CD8-positive, alpha-beta memory T cell (primary cell): ENCODE data around the gene CCDC92B. TPM values are rescaled to one million over a fixed set of nuclear protein-coding genes. Genes with fewer than 3 reads are reported as not detected.
"Not testable (repeated sequence)": the region's sequence is repeated elsewhere in the genome, so short reads cannot be mapped to it uniquely, and the experiment has no call there.

ENCODE experiments used
- CTCF ChIA-PET: fragments of 350-600 bp; sonication (Branson Sonifier 250); formaldehyde crosslinking; loops from one replicate; lab custom pipeline; 2021; ENCODE audit warnings: antibody characterized with exemption; lab: Charles Lee
- POLR2A ChIA-PET: fragments of 350-600 bp; sonication (Branson Sonifier 250); formaldehyde crosslinking; loops from one replicate; lab custom pipeline; 2021; ENCODE audit warnings: antibody characterized with exemption; lab: Charles Lee
- DNase-seq, 5 donors: peaks; one replicate each; pipeline versions ENCODE4 v3.0.0 to v3.0.0-alpha.2; 2020 to 2022; ENCODE audit warnings: mixed read lengths in 1 of 5
- H3K27ac ChIP-seq: one replicate; pipeline ENCODE4 v1.7.0; 2013; ENCODE audit warnings: low read depth, mild to moderate bottlenecking, low read length, moderate library complexity
- H3K27me3 ChIP-seq: 2 replicates; pipeline ENCODE4 v1.7.0; 2013; ENCODE audit warnings: low read length, mild to moderate bottlenecking; ENCODE audit not compliant: insufficient read depth, poor library complexity, severe bottlenecking
- H3K36me3 ChIP-seq: 2 replicates; pipeline ENCODE4 v1.7.0; 2013; ENCODE audit warnings: mild to moderate bottlenecking, low read length, moderate library complexity; ENCODE audit not compliant: insufficient read depth
- H3K4me1 ChIP-seq: 2 replicates; pipeline ENCODE4 v1.7.0; 2013; ENCODE audit warnings: mild to moderate bottlenecking, low read length, moderate library complexity; ENCODE audit not compliant: insufficient read depth
- H3K4me3 ChIP-seq: 2 replicates; pipeline ENCODE4 v1.7.0; 2013; ENCODE audit warnings: mild to moderate bottlenecking, low read length
- H3K9me3 ChIP-seq: 2 replicates; pipeline ENCODE4 v1.7.0; 2013; ENCODE audit warnings: mild to moderate bottlenecking, low read length
- H3K27ac Mint-ChIP-seq, 8 donors: one replicate each; pipeline ENCODE4 v1.8.0; 2020 to 2021; ENCODE audit warnings: mixed read lengths in 8 of 8, mild to moderate bottlenecking in 6 of 8, inconsistent platforms in 3 of 8, moderate library complexity in 3 of 8
- H3K27me3 Mint-ChIP-seq, 2 donors: one replicate each; pipeline ENCODE4 v1.8.0; 2020 to 2021; ENCODE audit warnings: mixed read lengths in 2 of 2, mild to moderate bottlenecking in 1 of 2, moderate library complexity in 1 of 2
- H3K36me3 Mint-ChIP-seq, 3 donors: one replicate each; pipeline ENCODE4 v1.8.0; 2020 to 2021; ENCODE audit warnings: mixed read lengths in 3 of 3, inconsistent platforms in 1 of 3, mild to moderate bottlenecking in 1 of 3
- H3K4me1 Mint-ChIP-seq, 3 donors: one replicate each; pipeline ENCODE4 v1.8.0; 2020 to 2021; ENCODE audit warnings: mixed read lengths in 3 of 3, inconsistent platforms in 1 of 3, mild to moderate bottlenecking in 1 of 3
- H3K4me3 Mint-ChIP-seq, 7 donors: one replicate each; pipeline ENCODE4 v1.8.0; 2020 to 2021; ENCODE audit warnings: mixed read lengths in 7 of 7, mild to moderate bottlenecking in 6 of 7, moderate library complexity in 4 of 7, inconsistent platforms in 2 of 7
- H3K9me3 Mint-ChIP-seq, 5 donors: one replicate each; pipeline ENCODE4 v1.8.0; 2020 to 2022; ENCODE audit warnings: mixed read lengths in 5 of 5, mild to moderate bottlenecking in 3 of 5, moderate library complexity in 2 of 5, inconsistent platforms in 1 of 5
- polyA plus RNA-seq: library from polyadenylated mRNA; unstranded; fragments of 300-500 nt; fragmentation: Illumina TruSeq; gene quantifications from one replicate; pipeline ENCODE4 v1.2.3, GENCODE V29; 2021
- total RNA-seq, 2 experiments: library from RNA; stranded (reverse); gene quantifications; one replicate each; pipeline ENCODE4 v1.2.3, GENCODE V29; 2021

Gene CCDC92B
- total and polyA plus RNA-seq, 3 experiments from 2014 or later = 0.07 TPM; not detected in 2

DNA sequence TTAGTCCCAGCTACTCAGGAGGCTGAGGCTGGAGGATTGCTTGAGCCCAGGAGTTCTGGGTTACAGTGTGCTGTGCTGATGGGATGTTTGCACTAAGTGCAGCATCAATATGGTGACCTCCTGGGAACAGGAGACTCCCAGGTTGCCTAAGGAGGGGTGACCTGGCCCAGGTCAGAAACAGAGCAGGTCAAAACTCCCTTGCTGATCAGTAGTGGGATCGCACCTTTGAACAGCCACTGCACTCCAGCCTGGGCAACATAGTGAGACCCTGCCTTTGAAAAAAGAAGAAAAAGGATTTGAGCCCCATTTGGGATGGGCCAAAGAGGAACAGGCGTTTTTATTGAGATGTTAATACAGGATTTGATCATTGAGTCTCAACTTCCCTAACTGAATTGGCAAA lies 68.5 kb downstream of the CCDC92B start:
- no peaks in the 10 kb centered on the region for H3K9me3 Mint-ChIP-seq
- peaks cover 0 to 73% (median 25%) of the 10 kb centered on the region in 3 donors for H3K36me3 Mint-ChIP-seq
- H3K4me1 Mint-ChIP-seq = peaks cover 0 to 3% (median 0%) of the 10 kb centered on the region in 3 donors
- no peaks in the 10 kb centered on the region for H3K9me3 ChIP-seq
- DNase-seq = no peak
- peaks cover 35% of the 10 kb centered on the region for H3K36me3 ChIP-seq
- ChIA-PET POLR2A (no interaction called here), CTCF (no interaction called here)
- H3K4me3 ChIP-seq = no peak overlapping the region
- H3K27me3 Mint-ChIP-seq = peaks cover 0 to 2% of the 10 kb centered on the region in 2 donors
- H3K4me3 Mint-ChIP-seq = no peak overlapping the region
- no peaks in the 10 kb centered on the region for H3K27me3 ChIP-seq
- H3K4me1 ChIP-seq = no peaks in the 10 kb centered on the region
- H3K27ac Mint-ChIP-seq = peak overlapping the region in 3 of 8 donors; percentile 43 to 80 (median 75)
- no peak overlapping the region for H3K27ac ChIP-seq

DNA sequence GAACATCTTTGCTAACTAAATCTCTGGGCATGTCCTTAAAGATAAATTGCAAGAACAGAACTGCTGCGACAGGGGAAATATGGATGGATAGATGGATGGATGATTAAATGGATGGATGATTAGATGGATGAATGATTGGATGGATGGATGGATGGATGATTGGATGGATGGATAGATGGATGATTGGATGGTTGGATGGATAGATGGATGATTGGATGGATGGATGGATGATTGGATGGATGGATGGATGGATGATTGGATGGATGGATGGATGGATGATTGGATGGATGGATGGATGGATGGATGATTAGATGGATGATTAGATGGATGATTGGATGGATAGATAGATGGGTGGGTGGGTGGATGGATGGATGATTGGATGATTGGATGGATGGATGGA lies 70.2 kb downstream of the CCDC92B start:
- H3K4me1 Mint-ChIP-seq, H3K27me3 ChIP-seq, DNase-seq, H3K27ac ChIP-seq, CTCF ChIA-PET, H3K9me3 ChIP-seq, H3K4me1 ChIP-seq, POLR2A ChIA-PET, H3K27me3 Mint-ChIP-seq, H3K4me3 Mint-ChIP-seq, H3K4me3 ChIP-seq, H3K9me3 Mint-ChIP-seq: not testable (repeated sequence)
- Mint-ChIP-seq H3K27ac (peak overlapping the region in 2 of 8 donors; percentile 3 to 78), H3K36me3 (peaks cover 5 to 81% (median 29%) of the 10 kb centered on the region in 3 donors)
- H3K36me3 ChIP-seq = peaks cover 36% of the 10 kb centered on the region

Other genes starting within 250 kb of the CCDC92B start
- 10 to 100 TPM; 67.2 to 72.0 TPM for gene METTL16, start 237.8 kb downstream of the CCDC92B start, total RNA-seq
- 30.3 TPM for gene METTL16, start 237.8 kb downstream of the CCDC92B start, polyA plus RNA-seq
- gene PAFAH1B1, start 156.0 kb downstream of the CCDC92B start, total RNA-seq = 100 to 1,000 TPM; 159 to 168 TPM
- gene PAFAH1B1, start 156.0 kb downstream of the CCDC92B start, polyA plus RNA-seq = 13.2 TPM
- gene CLUH, start 37.9 kb downstream of the CCDC92B start, total RNA-seq = 100 to 1,000 TPM; 142 to 146 TPM
- 17.8 TPM for gene CLUH, start 37.9 kb downstream of the CCDC92B start, polyA plus RNA-seq
- 1 to 10 TPM; 1.2 to 1.4 TPM for gene RAP1GAP2, start 46.8 kb upstream of the CCDC92B start, total RNA-seq
- gene RAP1GAP2, start 46.8 kb upstream of the CCDC92B start, polyA plus RNA-seq = 6.3 TPM